Vagina (tissue), 2 donors: ENCODE measurements around the gene ATXN2L.

ENCODE experiments used
- CTCF ChIP-seq, 3 experiments: fragments of 450-650 bp in 2 of 3; fragments of 200-600 bp in 1 of 3; sonication (generic) in 1 of 3; IDR thresholded peaks; one replicate each; pipeline ENCODE4 v1.5.1; 2017 to 2019; ENCODE audit warnings: antibody characterized with exemption in 3 of 3, mild to moderate bottlenecking in 2 of 3, moderate library complexity in 2 of 3
- POLR2A ChIP-seq, 2 donors: fragments of 450-650 bp; IDR thresholded peaks; one replicate each; pipeline ENCODE4 v1.6.1; 2017; ENCODE audit warnings: antibody characterized with exemption in 2 of 2, mild to moderate bottlenecking in 2 of 2, moderate library complexity in 2 of 2
- POLR2AphosphoS5 ChIP-seq, 2 donors: sonication (generic); formaldehyde crosslinking; IDR thresholded peaks; one replicate each; pipeline ENCODE4 v1.9.0; 2017; ENCODE audit warnings: antibody characterized with exemption in 2 of 2, mild to moderate bottlenecking in 2 of 2, low read depth in 1 of 2; ENCODE audit not compliant: insufficient read depth in 1 of 2

DNA sequence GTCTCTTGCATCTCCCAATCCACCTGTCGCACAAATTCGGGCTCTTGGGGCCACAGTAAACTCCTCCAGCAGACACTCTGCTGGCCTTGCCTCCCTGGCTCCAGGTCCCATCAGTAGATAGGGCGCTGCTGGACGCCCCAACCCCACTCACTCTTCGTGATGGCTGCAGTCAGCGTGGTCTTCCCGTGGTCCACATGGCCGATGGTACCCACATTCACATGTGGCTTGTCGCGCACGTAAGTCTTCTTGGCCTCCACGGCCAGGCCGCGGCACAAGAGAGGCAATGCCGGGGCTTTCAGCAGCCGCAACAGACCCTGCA, 22.9 kb downstream of the ATXN2L start:
- TF ChIP-seq CTCF (IDR thresholded peaks at IDR 0.05) (no peak), POLR2A (IDR thresholded peaks at IDR 0.05) (no peak), POLR2AphosphoS5 (IDR thresholded peaks at IDR 0.05; ENCODE audit: insufficient read depth in 1 of 2, low read depth in 1 of 2) (no peak)
